ENCODE results near the gene FAM180B.

The FAM180B gene

GRCh38 chr11:47571357-47571729 lies 15.1 kb upstream of the FAM180B start:
- intact Hi-C loops (cut with DNase I; ENCODE audit: low total_unique reads) = loop anchor here (10.0 kb wide), 1 partner anchor 157 kb away; no protein-coding TSS in a partner anchor
- TF ChIP-seq CTCF (IDR thresholded peaks at IDR 0.05) = no peak
- no peak overlapping the region for H3K27ac ChIP-seq
- no peak overlapping the region for H3K4me3 ChIP-seq
- no peaks in the 10 kb centered on the region for H3K9me3 ChIP-seq
- H3K36me3 ChIP-seq = peaks cover 34 to 75% (median 38%) of the 10 kb centered on the region in 3 donors
- no peaks in the 10 kb centered on the region for H3K27me3 ChIP-seq
- H3K4me1 ChIP-seq = peaks cover 0 to 5% (median 2%) of the 10 kb centered on the region in 4 donors
- no peak for DNase-seq

GRCh38 chr11:47571895-47572294 lies 14.6 kb upstream of the FAM180B start:
- Histone ChIP-seq H3K36me3 (peaks cover 34 to 80% (median 38%) of the 10 kb centered on the region in 3 donors), H3K27me3 (no peaks in the 10 kb centered on the region), H3K4me3 (no peak overlapping the region), H3K27ac (no peak overlapping the region), H3K4me1 (peaks cover 0 to 5% (median 0%) of the 10 kb centered on the region in 4 donors), H3K9me3 (no peaks in the 10 kb centered on the region)
- no peak for DNase-seq
- no peak for TF ChIP-seq CTCF (IDR thresholded peaks at IDR 0.05)
- intact Hi-C loops (cut with DNase I; ENCODE audit: low total_unique reads) = loop anchor here (10.0 kb wide), 1 partner anchor 157 kb away; no protein-coding TSS in a partner anchor

- peak in 1 of 2 donors; percentile 34 for DNase-seq
- Histone ChIP-seq H3K27ac (no peak overlapping the region), H3K27me3 (no peaks in the 10 kb centered on the region), H3K36me3 (peaks cover 34 to 82% (median 38%) of the 10 kb centered on the region in 3 donors), H3K4me3 (no peak overlapping the region), H3K4me1 (peaks cover 0 to 14% (median 7%) of the 10 kb centered on the region in 4 donors), H3K9me3 (no peaks in the 10 kb centered on the region)
- intact Hi-C loops (cut with DNase I; ENCODE audit: low total_unique reads) = loop anchor here (10.0 kb wide), 1 partner anchor 158 kb away; no protein-coding TSS in a partner anchor
- TF ChIP-seq CTCF (IDR thresholded peaks at IDR 0.05) = no peak
Observed at GRCh38 chr11:47572715-47573255, 13.7 kb upstream of the FAM180B start.

- no peaks in the 10 kb centered on the region for H3K9me3 ChIP-seq
- TF ChIP-seq CTCF (IDR thresholded peaks at IDR 0.05) = no peak
- H3K4me3 ChIP-seq = no peak overlapping the region
- peaks cover 0 to 19% (median 12%) of the 10 kb centered on the region in 4 donors for H3K4me1 ChIP-seq
- intact Hi-C loops (cut with DNase I; ENCODE audit: low total_unique reads) = loop anchor here (10.0 kb wide), 1 partner anchor 159 kb away; no protein-coding TSS in a partner anchor
- peak in 1 of 2 donors; percentile 55 for DNase-seq
- no peaks in the 10 kb centered on the region for H3K27me3 ChIP-seq
- H3K27ac ChIP-seq = no peak overlapping the region
- H3K36me3 ChIP-seq = peaks cover 34 to 82% (median 38%) of the 10 kb centered on the region in 3 donors
Observed at GRCh38 chr11:47573321-47573720, 13.2 kb upstream of the FAM180B start.

GRCh38 chr11:47577460-47578041 lies 8.9 kb upstream of the FAM180B start:
- Histone ChIP-seq H3K27me3 (no peaks in the 10 kb centered on the region), H3K9me3 (no peaks in the 10 kb centered on the region), H3K27ac (peak overlapping the region; percentile 79 to 88), H3K36me3 (peaks cover 40 to 60% (median 51%) of the 10 kb centered on the region in 3 donors), H3K4me1 (peaks cover 0 to 33% (median 21%) of the 10 kb centered on the region in 4 donors), H3K4me3 (peak overlapping the region; percentile 83 to 100)
- intact Hi-C loops (cut with DNase I; ENCODE audit: low total_unique reads) = loop anchor here (5.0 to 10.0 kb wide), 2 partner anchors 163 to 190 kb away; partner anchors contain the start of gene FNBP4
- no peak for TF ChIP-seq CTCF (IDR thresholded peaks at IDR 0.05)
- no peak for DNase-seq

Data from tibial artery (tissue), 4 donors.